Prostate gland (tissue), 2 donors: Measurements from ENCODE around the gene MLANA. TPM values are rescaled to one million over a fixed set of nuclear protein-coding genes. Genes with fewer than 3 reads are reported as not detected.

ENCODE experiments used
- DNase-seq: peaks from one replicate; pipeline ENCODE4 v3.0.0-alpha.2; 2019; ENCODE audit warnings: low spot score
- H3K27ac ChIP-seq, 2 donors: fragments of 200-600 bp; sonication (generic); 2 replicates each; pipeline ENCODE4 v1.5.1; 2017 to 2019
- H3K27me3 ChIP-seq: fragments of 200-600 bp; sonication (generic); replicated peaks from 2 replicates; pipeline ENCODE4 v1.5.1; 2019; ENCODE audit not compliant: insufficient read depth
- H3K36me3 ChIP-seq, 2 donors: fragments of 200-600 bp; sonication (generic); 1 replicate in 1 of 2; 2 replicates in 1 of 2; pipeline versions ENCODE4 v1.5.1 to v1.8.1; 2017 to 2019
- H3K4me1 ChIP-seq: fragments of 200-600 bp; sonication (generic); replicated peaks from 2 replicates; pipeline ENCODE4 v1.5.1; 2019
- H3K4me3 ChIP-seq, 2 donors: fragments of 200-600 bp; sonication (generic); 2 replicates each; pipeline ENCODE4 v1.5.1; 2017 to 2019
- H3K9me3 ChIP-seq: fragments of 200-600 bp; sonication (generic); 2 replicates; pipeline ENCODE4 v1.5.1; 2017
- CTCF ChIP-seq, 4 experiments: fragments of 200-600 bp in 2 of 4; fragments of 450-650 bp in 2 of 4; sonication (generic) in 2 of 4; IDR thresholded peaks; 1 replicate in 3 of 4; 2 replicates in 1 of 4; pipeline ENCODE4 v1.5.1; 2016 to 2019; ENCODE audit warnings: antibody characterized with exemption in 4 of 4, mild to moderate bottlenecking in 2 of 4, moderate library complexity in 2 of 4
- POLR2A ChIP-seq: fragments of 450-650 bp; IDR thresholded peaks from one replicate; pipeline ENCODE4 v1.6.1; 2016; ENCODE audit warnings: antibody characterized with exemption, mild to moderate bottlenecking
- POLR2AphosphoS5 ChIP-seq: sonication (generic); formaldehyde crosslinking; IDR thresholded peaks from one replicate; pipeline ENCODE4 v1.6.1; 2017; ENCODE audit warnings: antibody characterized with exemption
- WGBS: methylation state at CpG from one replicate; pipeline ENCODE4 v1.1.5; 2018; 5-methylcytosine and 5-hydroxymethylcytosine counted together
- intact Hi-C: fragments of 100-400 bp; cut with DNase I; formaldehyde crosslinking; loops from one replicate; pipeline ENCODE4 v1.14.2; 2022
- total RNA-seq, 2 donors: library from RNA; depleted of rRNA; stranded (reverse); fragments of >200 nt; gene quantifications; one replicate each; pipeline ENCODE4 v1.1.0, GENCODE V29; 2016

MLANA gene
- total RNA-seq, 2 donors from 2014 or later = not detected

DNA sequence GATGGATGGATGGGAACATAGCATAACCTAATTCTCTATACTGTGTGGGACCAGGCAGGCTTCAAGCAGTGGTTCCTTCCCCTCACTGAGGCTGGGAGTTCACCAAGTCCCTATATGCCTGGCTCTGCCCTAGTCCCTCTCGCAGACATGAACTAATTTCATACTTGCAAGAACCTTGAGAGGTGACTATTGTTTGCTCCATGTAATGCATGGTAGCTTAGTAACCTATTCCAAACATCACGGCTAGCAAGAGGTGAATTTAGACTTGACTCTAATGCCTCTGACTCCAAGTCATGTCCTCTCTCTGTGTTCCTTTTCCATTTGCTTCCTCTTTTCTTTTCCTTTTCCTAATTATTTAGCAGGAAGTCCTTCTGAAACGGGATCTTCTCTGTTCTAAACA is 31.9 kb upstream of the MLANA start:
- no peak overlapping the region for H3K4me3 ChIP-seq
- intact Hi-C loops = no loop called here
- peaks cover 3% of the 10 kb centered on the region for H3K4me1 ChIP-seq
- H3K9me3 ChIP-seq = no peaks in the 10 kb centered on the region
- H3K36me3 ChIP-seq = no peaks in the 10 kb centered on the region
- TF ChIP-seq POLR2AphosphoS5 = no peak
- TF ChIP-seq CTCF (IDR thresholded peaks at IDR 0.05) = no peak
- TF ChIP-seq POLR2A = no peak
- 73% methylated on average over 3 of the region's 3 CpGs for WGBS
- no peak overlapping the region for H3K27ac ChIP-seq
- no peak for DNase-seq
- H3K27me3 ChIP-seq = no peaks in the 10 kb centered on the region

GRCh38 chr9:5863092-5863746 is 27.5 kb upstream of the MLANA start:
- Histone ChIP-seq H3K9me3 (no peaks in the 10 kb centered on the region), H3K4me1 (no peaks in the 10 kb centered on the region), H3K36me3 (no peaks in the 10 kb centered on the region), H3K27ac (no peak overlapping the region), H3K4me3 (no peak overlapping the region), H3K27me3 (no peaks in the 10 kb centered on the region)
- 86% methylated on average over 2 of the region's 2 CpGs for WGBS
- intact Hi-C loops = no loop called here
- TF ChIP-seq POLR2AphosphoS5 (no peak), POLR2A (no peak), CTCF (IDR thresholded peaks at IDR 0.05) (no peak)
- no peak for DNase-seq

DNA sequence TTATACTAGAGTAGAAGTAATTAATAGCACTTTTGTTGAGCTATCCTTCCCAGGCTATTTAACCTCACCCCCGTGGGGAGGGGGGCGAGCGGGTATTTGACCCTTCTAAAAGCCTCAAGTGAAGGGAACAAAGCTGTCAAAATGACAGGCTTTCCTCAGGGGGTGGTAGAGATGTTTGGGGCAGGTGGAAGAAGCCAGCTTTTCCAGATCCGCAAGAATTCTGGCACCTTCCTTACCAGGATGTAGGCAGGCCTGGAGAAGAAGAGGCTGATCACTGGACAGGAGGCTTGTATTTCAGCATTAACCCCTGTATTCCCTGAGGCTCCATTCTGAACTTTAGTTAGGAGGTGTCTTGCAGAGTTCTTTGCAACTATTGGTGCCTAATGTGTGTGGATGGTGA is 26.2 kb upstream of the MLANA start:
- Histone ChIP-seq H3K36me3 (no peaks in the 10 kb centered on the region), H3K27me3 (no peaks in the 10 kb centered on the region), H3K4me1 (no peaks in the 10 kb centered on the region), H3K4me3 (no peak overlapping the region), H3K27ac (no peak overlapping the region), H3K9me3 (no peaks in the 10 kb centered on the region)
- WGBS = 59% methylated on average over 4 of the region's 4 CpGs
- TF ChIP-seq CTCF (IDR thresholded peaks at IDR 0.05) (no peak), POLR2A (no peak), POLR2AphosphoS5 (no peak)
- no peak for DNase-seq
- intact Hi-C loops = no loop called here

- no peaks in the 10 kb centered on the region for H3K36me3 ChIP-seq
- 95% methylated on average over 2 of the region's 2 CpGs for WGBS
- TF ChIP-seq POLR2A (no peak), POLR2AphosphoS5 (no peak), CTCF (IDR thresholded peaks at IDR 0.05) (no peak)
- intact Hi-C loops = no loop called here
- no peaks in the 10 kb centered on the region for H3K4me1 ChIP-seq
- no peak for DNase-seq
- no peak overlapping the region for H3K4me3 ChIP-seq
- no peaks in the 10 kb centered on the region for H3K27me3 ChIP-seq
- no peak overlapping the region for H3K27ac ChIP-seq
- no peaks in the 10 kb centered on the region for H3K9me3 ChIP-seq
Measured at GRCh38 chr9:5866272-5866671, 24.4 kb upstream of the MLANA start.

DNA sequence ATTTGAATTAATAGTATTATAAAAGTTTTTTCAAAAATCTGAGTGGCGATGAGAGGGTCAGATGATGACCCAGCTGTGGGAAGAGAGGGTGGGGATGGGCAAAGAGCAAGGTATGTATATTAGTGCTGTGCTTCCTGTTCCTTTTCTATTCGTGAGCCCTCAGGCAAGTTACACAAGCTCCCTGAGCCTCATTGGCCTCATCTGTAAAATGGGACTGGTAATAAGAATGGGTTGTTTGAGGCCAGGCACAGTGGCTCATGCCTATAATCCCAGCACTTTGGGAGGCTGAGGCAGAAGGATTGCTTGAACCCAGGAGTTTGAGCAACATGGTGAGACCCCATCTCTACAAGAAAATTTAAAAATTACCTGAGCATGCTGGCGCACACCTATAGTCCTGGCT is 24.0 kb upstream of the MLANA start:
- Histone ChIP-seq H3K4me3 (no peak overlapping the region), H3K27me3 (no peaks in the 10 kb centered on the region), H3K36me3 (no peaks in the 10 kb centered on the region), H3K4me1 (no peaks in the 10 kb centered on the region), H3K9me3 (no peaks in the 10 kb centered on the region), H3K27ac (no peak overlapping the region)
- TF ChIP-seq CTCF (IDR thresholded peaks at IDR 0.05) (no peak), POLR2A (no peak), POLR2AphosphoS5 (no peak)
- intact Hi-C loops = no loop called here
- 98% methylated on average over 3 of the region's 3 CpGs for WGBS
- no peak for DNase-seq
